ENCODE measurements around the gene LRRC8A.

DNA sequence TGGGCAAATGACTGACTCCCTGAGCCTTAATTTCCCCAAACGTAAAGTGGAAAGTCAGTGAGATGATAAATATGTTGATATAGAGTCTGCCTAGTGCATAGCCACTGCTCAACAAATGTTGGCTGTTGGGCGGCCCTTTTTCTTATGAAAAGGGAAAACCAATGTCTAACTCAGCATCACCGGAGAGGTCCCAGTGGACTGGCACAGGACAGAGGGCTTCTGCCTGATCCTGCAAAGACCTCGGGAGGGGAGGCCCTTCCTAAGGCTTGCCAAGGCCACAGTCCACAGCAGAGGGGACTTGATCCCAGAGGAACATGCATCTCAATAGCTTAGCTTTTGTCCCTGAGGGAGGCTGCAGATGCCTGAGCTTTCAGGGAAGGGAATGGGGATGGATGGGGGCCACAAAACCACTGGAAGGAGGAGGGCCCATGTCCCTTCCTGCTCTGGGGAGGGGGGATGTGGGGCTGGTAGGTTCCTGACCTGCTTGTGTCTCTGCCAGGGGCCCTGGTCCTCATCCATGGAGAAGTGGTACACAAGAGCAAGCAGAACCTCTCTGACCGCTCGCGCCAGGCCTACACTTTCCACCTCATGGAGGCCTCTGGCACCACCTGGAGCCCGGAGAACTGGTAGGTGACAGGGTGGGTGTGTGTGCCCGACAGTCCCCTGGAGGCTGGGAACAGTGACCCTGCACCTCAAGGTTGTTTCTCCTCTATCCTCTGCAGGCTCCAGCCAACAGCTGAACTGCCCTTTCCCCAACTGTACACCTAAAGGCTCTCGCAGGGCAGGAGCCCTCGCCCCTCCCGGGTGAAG, 59.2 kb downstream of the LRRC8A start:
- TF ChIP-seq, protein P1, sequence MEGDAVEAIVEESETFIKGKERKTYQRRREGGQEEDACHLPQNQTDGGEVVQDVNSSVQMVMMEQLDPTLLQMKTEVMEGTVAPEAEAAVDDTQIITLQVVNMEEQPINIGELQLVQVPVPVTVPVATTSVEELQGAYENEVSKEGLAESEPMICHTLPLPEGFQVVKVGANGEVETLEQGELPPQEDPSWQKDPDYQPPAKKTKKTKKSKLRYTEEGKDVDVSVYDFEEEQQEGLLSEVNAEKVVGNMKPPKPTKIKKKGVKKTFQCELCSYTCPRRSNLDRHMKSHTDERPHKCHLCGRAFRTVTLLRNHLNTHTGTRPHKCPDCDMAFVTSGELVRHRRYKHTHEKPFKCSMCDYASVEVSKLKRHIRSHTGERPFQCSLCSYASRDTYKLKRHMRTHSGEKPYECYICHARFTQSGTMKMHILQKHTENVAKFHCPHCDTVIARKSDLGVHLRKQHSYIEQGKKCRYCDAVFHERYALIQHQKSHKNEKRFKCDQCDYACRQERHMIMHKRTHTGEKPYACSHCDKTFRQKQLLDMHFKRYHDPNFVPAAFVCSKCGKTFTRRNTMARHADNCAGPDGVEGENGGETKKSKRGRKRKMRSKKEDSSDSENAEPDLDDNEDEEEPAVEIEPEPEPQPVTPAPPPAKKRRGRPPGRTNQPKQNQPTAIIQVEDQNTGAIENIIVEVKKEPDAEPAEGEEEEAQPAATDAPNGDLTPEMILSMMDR (optimal IDR thresholded peaks at IDR 0.05 in 1 of 3, IDR thresholded peaks at IDR 0.05 in 1 of 3, conservative IDR thresholded peaks at IDR 0.05 in 1 of 3; ENCODE audit: extremely low read depth in 1 of 3, insufficient read depth in 2 of 3, low read length in 3 of 3), result no peak
- TF ChIP-seq EZH2 (IDR thresholded peaks at IDR 0.05; ENCODE audit: low read length), result no peak
